ENCODE results near the gene GPR176. TPM values are rescaled to one million over a fixed set of nuclear protein-coding genes. Genes with fewer than 3 reads are reported as not detected.

The GPR176 gene
- polyA plus RNA-seq, 1 donor from 2014 or later, result 8.3 TPM

DNA sequence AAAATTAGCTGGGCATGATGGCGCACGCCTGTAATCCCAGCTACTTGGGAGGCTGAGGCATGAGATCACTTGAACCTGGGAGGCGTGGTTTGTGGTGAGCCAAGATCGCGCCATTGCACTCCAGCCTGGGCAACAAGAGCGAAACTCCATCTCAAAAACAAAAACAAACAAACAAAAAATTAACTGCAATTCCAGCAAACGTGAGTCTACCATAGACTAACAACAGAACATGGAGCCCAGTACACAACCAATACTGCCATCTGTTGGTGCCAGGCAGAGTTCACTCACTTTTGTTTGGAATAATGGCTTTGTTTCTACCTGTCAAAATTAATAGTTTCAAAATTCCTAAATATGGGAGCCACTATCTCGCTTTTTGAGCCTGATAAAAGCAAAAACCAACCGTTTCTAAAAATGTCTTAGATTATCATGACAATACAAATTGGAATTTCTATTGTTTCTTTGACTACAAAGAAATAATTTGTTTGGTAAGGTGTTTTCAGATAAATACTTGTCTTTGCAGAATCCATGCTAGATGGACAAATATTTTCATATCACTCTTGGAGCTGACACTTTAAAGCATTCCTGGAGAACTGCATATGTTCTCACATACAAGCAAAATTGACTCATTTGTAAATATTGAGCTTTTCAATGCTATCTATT, 45.0 kb downstream of the GPR176 start:
- TF ChIP-seq POLR2AphosphoS5 (IDR thresholded peaks at IDR 0.05), result no peak
- no peak for TF ChIP-seq EZH2 (IDR thresholded peaks at IDR 0.05; ENCODE audit: borderline replicate concordance, insufficient read depth, low read length, poor library complexity, severe bottlenecking)
- TF ChIP-seq SMC3 (conservative IDR thresholded peaks at IDR 0.05; ENCODE audit: poor library complexity), result peak; percentile 71
- peak; percentile 70 for TF ChIP-seq RAD21 (conservative IDR thresholded peaks at IDR 0.05)
- TF ChIP-seq, protein P1, sequence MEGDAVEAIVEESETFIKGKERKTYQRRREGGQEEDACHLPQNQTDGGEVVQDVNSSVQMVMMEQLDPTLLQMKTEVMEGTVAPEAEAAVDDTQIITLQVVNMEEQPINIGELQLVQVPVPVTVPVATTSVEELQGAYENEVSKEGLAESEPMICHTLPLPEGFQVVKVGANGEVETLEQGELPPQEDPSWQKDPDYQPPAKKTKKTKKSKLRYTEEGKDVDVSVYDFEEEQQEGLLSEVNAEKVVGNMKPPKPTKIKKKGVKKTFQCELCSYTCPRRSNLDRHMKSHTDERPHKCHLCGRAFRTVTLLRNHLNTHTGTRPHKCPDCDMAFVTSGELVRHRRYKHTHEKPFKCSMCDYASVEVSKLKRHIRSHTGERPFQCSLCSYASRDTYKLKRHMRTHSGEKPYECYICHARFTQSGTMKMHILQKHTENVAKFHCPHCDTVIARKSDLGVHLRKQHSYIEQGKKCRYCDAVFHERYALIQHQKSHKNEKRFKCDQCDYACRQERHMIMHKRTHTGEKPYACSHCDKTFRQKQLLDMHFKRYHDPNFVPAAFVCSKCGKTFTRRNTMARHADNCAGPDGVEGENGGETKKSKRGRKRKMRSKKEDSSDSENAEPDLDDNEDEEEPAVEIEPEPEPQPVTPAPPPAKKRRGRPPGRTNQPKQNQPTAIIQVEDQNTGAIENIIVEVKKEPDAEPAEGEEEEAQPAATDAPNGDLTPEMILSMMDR (IDR thresholded peaks at IDR 0.05; ENCODE audit: poor library complexity, severe bottlenecking), result peak; percentile 65
- no peak for TF ChIP-seq EP300 (conservative IDR thresholded peaks at IDR 0.05; ENCODE audit: poor library complexity, severe bottlenecking)
- H3K36me3 ChIP-seq (ENCODE audit: insufficient read depth, low read length), result no peaks in the 10 kb centered on the region
- H3F3A ChIP-seq (ENCODE audit: insufficient read depth, low read length, poor library complexity, severe bottlenecking), result no peaks in the 10 kb centered on the region
- no peaks in the 10 kb centered on the region for H3K27me3 ChIP-seq (ENCODE audit: insufficient read depth, low read depth, low read length)
- H3K4me2 ChIP-seq (ENCODE audit: low read length), result no peak overlapping the region
- H3K9me3 ChIP-seq (ENCODE audit: low read length), result no peaks in the 10 kb centered on the region
- H2AFZ ChIP-seq (ENCODE audit: low read depth, low read length), result no peak overlapping the region
- no peak overlapping the region for H3K9ac ChIP-seq (ENCODE audit: low read length)
- H4K20me1 ChIP-seq (ENCODE audit: insufficient read depth), result no peaks in the 10 kb centered on the region
- no peak overlapping the region for H3K27ac ChIP-seq (ENCODE audit: low read length)
- H3K4me3 ChIP-seq (ENCODE audit: low read length), result no peak overlapping the region
- H3K79me2 ChIP-seq (replicated peaks; ENCODE audit: insufficient read depth, low read length), result no peaks in the 10 kb centered on the region
- H3K9me2 ChIP-seq (ENCODE audit: insufficient read depth, low read length), result no peaks in the 10 kb centered on the region

DNA sequence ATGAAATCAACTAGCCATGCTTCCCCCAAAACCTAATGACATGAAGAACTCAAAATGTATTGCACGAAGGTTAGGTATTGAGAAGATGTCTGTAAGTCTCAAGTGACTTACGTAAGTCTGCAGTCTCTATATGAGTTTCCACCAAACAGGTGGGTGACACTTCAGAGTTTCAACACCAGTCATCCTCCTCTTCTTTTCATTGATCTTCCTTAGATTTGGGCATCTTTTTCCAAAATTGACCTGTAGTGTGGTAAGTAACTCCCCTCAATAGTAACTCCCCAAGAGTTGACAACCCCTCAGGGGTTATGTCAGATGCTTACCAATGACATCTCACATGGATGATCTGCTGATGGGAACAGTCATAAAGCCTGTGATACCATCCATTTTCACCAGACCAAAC, 46.1 kb downstream of the GPR176 start:
- H3K4me2 ChIP-seq (ENCODE audit: low read length), result no peak overlapping the region
- no peaks in the 10 kb centered on the region for H4K20me1 ChIP-seq (ENCODE audit: insufficient read depth)
- H2AFZ ChIP-seq (ENCODE audit: low read depth, low read length), result no peak overlapping the region
- H3K27ac ChIP-seq (ENCODE audit: low read length), result no peak overlapping the region
- no peaks in the 10 kb centered on the region for H3K27me3 ChIP-seq (ENCODE audit: insufficient read depth, low read depth, low read length)
- H3K79me2 ChIP-seq (replicated peaks; ENCODE audit: insufficient read depth, low read length), result no peaks in the 10 kb centered on the region
- no peak overlapping the region for H3K9ac ChIP-seq (ENCODE audit: low read length)
- no peak overlapping the region for H3K4me3 ChIP-seq (ENCODE audit: low read length)
- H3F3A ChIP-seq (ENCODE audit: insufficient read depth, low read length, poor library complexity, severe bottlenecking), result no peaks in the 10 kb centered on the region
- no peak for TF ChIP-seq MXI1 (conservative IDR thresholded peaks at IDR 0.05; ENCODE audit: poor library complexity, severe bottlenecking)
- TF ChIP-seq RAD21 (conservative IDR thresholded peaks at IDR 0.05), result no peak
- TF ChIP-seq TAF1 (IDR thresholded peaks at IDR 0.05; ENCODE audit: low read depth), result no peak
- no peak for TF ChIP-seq EP300 (conservative IDR thresholded peaks at IDR 0.05; ENCODE audit: poor library complexity, severe bottlenecking)
- TF ChIP-seq, protein P1 (IDR thresholded peaks at IDR 0.05; ENCODE audit: poor library complexity, severe bottlenecking), result no peak
- TF ChIP-seq, protein P2, sequence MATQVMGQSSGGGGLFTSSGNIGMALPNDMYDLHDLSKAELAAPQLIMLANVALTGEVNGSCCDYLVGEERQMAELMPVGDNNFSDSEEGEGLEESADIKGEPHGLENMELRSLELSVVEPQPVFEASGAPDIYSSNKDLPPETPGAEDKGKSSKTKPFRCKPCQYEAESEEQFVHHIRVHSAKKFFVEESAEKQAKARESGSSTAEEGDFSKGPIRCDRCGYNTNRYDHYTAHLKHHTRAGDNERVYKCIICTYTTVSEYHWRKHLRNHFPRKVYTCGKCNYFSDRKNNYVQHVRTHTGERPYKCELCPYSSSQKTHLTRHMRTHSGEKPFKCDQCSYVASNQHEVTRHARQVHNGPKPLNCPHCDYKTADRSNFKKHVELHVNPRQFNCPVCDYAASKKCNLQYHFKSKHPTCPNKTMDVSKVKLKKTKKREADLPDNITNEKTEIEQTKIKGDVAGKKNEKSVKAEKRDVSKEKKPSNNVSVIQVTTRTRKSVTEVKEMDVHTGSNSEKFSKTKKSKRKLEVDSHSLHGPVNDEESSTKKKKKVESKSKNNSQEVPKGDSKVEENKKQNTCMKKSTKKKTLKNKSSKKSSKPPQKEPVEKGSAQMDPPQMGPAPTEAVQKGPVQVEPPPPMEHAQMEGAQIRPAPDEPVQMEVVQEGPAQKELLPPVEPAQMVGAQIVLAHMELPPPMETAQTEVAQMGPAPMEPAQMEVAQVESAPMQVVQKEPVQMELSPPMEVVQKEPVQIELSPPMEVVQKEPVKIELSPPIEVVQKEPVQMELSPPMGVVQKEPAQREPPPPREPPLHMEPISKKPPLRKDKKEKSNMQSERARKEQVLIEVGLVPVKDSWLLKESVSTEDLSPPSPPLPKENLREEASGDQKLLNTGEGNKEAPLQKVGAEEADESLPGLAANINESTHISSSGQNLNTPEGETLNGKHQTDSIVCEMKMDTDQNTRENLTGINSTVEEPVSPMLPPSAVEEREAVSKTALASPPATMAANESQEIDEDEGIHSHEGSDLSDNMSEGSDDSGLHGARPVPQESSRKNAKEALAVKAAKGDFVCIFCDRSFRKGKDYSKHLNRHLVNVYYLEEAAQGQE (IDR thresholded peaks at IDR 0.05; ENCODE audit: borderline replicate concordance), result no peak
- TF ChIP-seq POLR2AphosphoS5 (IDR thresholded peaks at IDR 0.05), result no peak
- TF ChIP-seq SMC3 (conservative IDR thresholded peaks at IDR 0.05; ENCODE audit: poor library complexity), result no peak
- TF ChIP-seq EZH2 (IDR thresholded peaks at IDR 0.05; ENCODE audit: borderline replicate concordance, insufficient read depth, low read length, poor library complexity, severe bottlenecking), result no peak
- no peaks in the 10 kb centered on the region for H3K36me3 ChIP-seq (ENCODE audit: insufficient read depth, low read length)
- no peaks in the 10 kb centered on the region for H3K9me2 ChIP-seq (ENCODE audit: insufficient read depth, low read length)
- H3K9me3 ChIP-seq (ENCODE audit: low read length), result no peaks in the 10 kb centered on the region
